ENCODE measurements around the gene CDKL2. TPM values are rescaled to one million over a fixed set of nuclear protein-coding genes. Genes with fewer than 3 reads are reported as not detected.
"Not testable (repeated sequence)": the region's sequence is repeated elsewhere in the genome, so short reads cannot be mapped to it uniquely, and the experiment has no call there.

Gene CDKL2
- total RNA-seq, 1 experiment from 2014 or later = 1.5 TPM

GRCh38 chr4:75542824-75543223, 87.5 kb downstream of the CDKL2 start:
- intact Hi-C loops (cut with micrococcal nuclease; ENCODE audit: unreplicated experiment) = no loop called here
- no TSS peak for BruUV-seq (replicated peaks)
- Histone ChIP-seq H3K36me3 (ENCODE audit: insufficient read depth, low read length, poor library complexity, severe bottlenecking) (no peaks in the 10 kb centered on the region), H3K27me3 (replicated peaks; ENCODE audit: insufficient read depth, low read depth, low read length, poor library complexity) (no peaks in the 10 kb centered on the region), H3K4me1 (ENCODE audit: insufficient read depth, low read length, poor library complexity, severe bottlenecking) (no peaks in the 10 kb centered on the region), H3K9me3 (ENCODE audit: low read depth, low read length, poor library complexity, severe bottlenecking) (no peaks in the 10 kb centered on the region), H3K4me3 (ENCODE audit: low read depth, low read length, poor library complexity, severe bottlenecking) (no peak overlapping the region), H3K27ac (ENCODE audit: low read depth, low read length, poor library complexity, severe bottlenecking) (no peak overlapping the region)
- ChIA-PET CTCF (no interaction called here), POLR2A (ENCODE audit: low non-redundant PET) (interaction anchor here (0.6 kb wide), 1 partner anchor 1614 kb away, joined by 3 read pairs; no protein-coding TSS in a partner anchor)
- no peak for DNase-seq (ENCODE audit: low spot score)
- TF ChIP-seq EZH2 (IDR thresholded peaks at IDR 0.05; ENCODE audit: borderline replicate concordance, low read depth, low read length, poor library complexity, severe bottlenecking) = no peak
- no peak for TF ChIP-seq CTCF (conservative IDR thresholded peaks at IDR 0.05; ENCODE audit: low read depth, low read length)

- H3K4me1 ChIP-seq (ENCODE audit: insufficient read depth, low read length, poor library complexity, severe bottlenecking); intact Hi-C loops (cut with micrococcal nuclease; ENCODE audit: unreplicated experiment); H3K36me3 ChIP-seq (ENCODE audit: insufficient read depth, low read length, poor library complexity, severe bottlenecking); H3K9me3 ChIP-seq (ENCODE audit: low read depth, low read length, poor library complexity, severe bottlenecking); H3K27me3 ChIP-seq (replicated peaks; ENCODE audit: insufficient read depth, low read depth, low read length, poor library complexity); CTCF ChIA-PET; DNase-seq (ENCODE audit: low spot score); H3K27ac ChIP-seq (ENCODE audit: low read depth, low read length, poor library complexity, severe bottlenecking); H3K4me3 ChIP-seq (ENCODE audit: low read depth, low read length, poor library complexity, severe bottlenecking); POLR2A ChIA-PET (ENCODE audit: low non-redundant PET); BruUV-seq (replicated peaks): not testable (repeated sequence)
Observed at GRCh38 chr4:75537308-75537707, 93.0 kb downstream of the CDKL2 start.

GRCh38 chr4:75533926-75534325, 96.4 kb downstream of the CDKL2 start:
- DNase-seq (ENCODE audit: low spot score); H3K27me3 ChIP-seq (replicated peaks; ENCODE audit: insufficient read depth, low read depth, low read length, poor library complexity); H3K4me1 ChIP-seq (ENCODE audit: insufficient read depth, low read length, poor library complexity, severe bottlenecking); intact Hi-C loops (cut with micrococcal nuclease; ENCODE audit: unreplicated experiment); H3K4me3 ChIP-seq (ENCODE audit: low read depth, low read length, poor library complexity, severe bottlenecking); H3K9me3 ChIP-seq (ENCODE audit: low read depth, low read length, poor library complexity, severe bottlenecking); CTCF ChIA-PET; H3K36me3 ChIP-seq (ENCODE audit: insufficient read depth, low read length, poor library complexity, severe bottlenecking); H3K27ac ChIP-seq (ENCODE audit: low read depth, low read length, poor library complexity, severe bottlenecking); BruUV-seq (replicated peaks); POLR2A ChIA-PET (ENCODE audit: low non-redundant PET): not testable (repeated sequence)

- H3K4me1 ChIP-seq (ENCODE audit: insufficient read depth, low read length, poor library complexity, severe bottlenecking); BruUV-seq (replicated peaks); POLR2A ChIA-PET (ENCODE audit: low non-redundant PET); H3K27me3 ChIP-seq (replicated peaks; ENCODE audit: insufficient read depth, low read depth, low read length, poor library complexity); DNase-seq (ENCODE audit: low spot score); intact Hi-C loops (cut with micrococcal nuclease; ENCODE audit: unreplicated experiment); H3K9me3 ChIP-seq (ENCODE audit: low read depth, low read length, poor library complexity, severe bottlenecking); CTCF ChIA-PET; H3K36me3 ChIP-seq (ENCODE audit: insufficient read depth, low read length, poor library complexity, severe bottlenecking); H3K27ac ChIP-seq (ENCODE audit: low read depth, low read length, poor library complexity, severe bottlenecking); H3K4me3 ChIP-seq (ENCODE audit: low read depth, low read length, poor library complexity, severe bottlenecking): not testable (repeated sequence)
Observed at GRCh38 chr4:75533339-75533887, 96.9 kb downstream of the CDKL2 start.

GRCh38 chr4:75531536-75532143, 98.7 kb downstream of the CDKL2 start:
- H3K27me3 ChIP-seq (replicated peaks; ENCODE audit: insufficient read depth, low read depth, low read length, poor library complexity); POLR2A ChIA-PET (ENCODE audit: low non-redundant PET); intact Hi-C loops (cut with micrococcal nuclease; ENCODE audit: unreplicated experiment); H3K4me3 ChIP-seq (ENCODE audit: low read depth, low read length, poor library complexity, severe bottlenecking); H3K36me3 ChIP-seq (ENCODE audit: insufficient read depth, low read length, poor library complexity, severe bottlenecking); DNase-seq (ENCODE audit: low spot score); BruUV-seq (replicated peaks); H3K9me3 ChIP-seq (ENCODE audit: low read depth, low read length, poor library complexity, severe bottlenecking); H3K4me1 ChIP-seq (ENCODE audit: insufficient read depth, low read length, poor library complexity, severe bottlenecking); H3K27ac ChIP-seq (ENCODE audit: low read depth, low read length, poor library complexity, severe bottlenecking); CTCF ChIA-PET: not testable (repeated sequence)

Measured in A673 (cell line).